SJCRH30 (cell line): ENCODE results near the gene VCX3B. TPM values are rescaled to one million over a fixed set of nuclear protein-coding genes. Genes with fewer than 3 reads are reported as not detected.
"Not testable (repeated sequence)": the region's sequence is repeated elsewhere in the genome, so short reads cannot be mapped to it uniquely, and the experiment has no call there.

Source experiments
- DNase-seq, 2 experiments: peaks; one replicate each; pipeline ENCODE4 v3.0.0-alpha.2; 2015 to 2020
- H3K27ac ChIP-seq: fragments of 250-450 bp; sonication (Bioruptor Pico); 2 replicates; pipeline ENCODE4 v1.5.1; 2020; ENCODE audit warnings: mild to moderate bottlenecking, moderate library complexity
- H3K27me3 ChIP-seq: fragments of 250-450 bp; sonication (Bioruptor Pico); 2 replicates; pipeline ENCODE4 v1.5.1; 2020; ENCODE audit warnings: mild to moderate bottlenecking, moderate library complexity
- H3K36me3 ChIP-seq: fragments of 250-450 bp; sonication (Bioruptor Pico); 2 replicates; pipeline ENCODE4 v1.5.1; 2020; ENCODE audit warnings: mild to moderate bottlenecking, moderate library complexity
- H3K4me1 ChIP-seq: fragments of 250-450 bp; sonication (Bioruptor Pico); 2 replicates; pipeline ENCODE4 v1.5.1; 2020; ENCODE audit warnings: mild to moderate bottlenecking, moderate library complexity
- H3K4me3 ChIP-seq: fragments of 250-450 bp; sonication (Bioruptor Pico); 2 replicates; pipeline ENCODE4 v1.5.1; 2020; ENCODE audit warnings: mild to moderate bottlenecking, moderate library complexity
- H3K9me3 ChIP-seq: fragments of 250-450 bp; sonication (Bioruptor Pico); replicated peaks from 2 replicates; pipeline ENCODE4 v1.5.1; 2020; ENCODE audit warnings: mild to moderate bottlenecking, moderate library complexity
- total RNA-seq: library from RNA; depleted of rRNA; stranded (reverse); fragments of >200 nt; shearing (Covaris generic); gene quantifications from 2 replicates; pipeline ENCODE4 v1.2.3, GENCODE V29; 2014

VCX3B gene
- total RNA-seq, 1 experiment from 2014 or later = not detected

GRCh38 chrX:8502101-8502500 lies 37.5 kb downstream of the VCX3B start:
- not testable (repeated sequence) for H3K4me1 ChIP-seq, H3K36me3 ChIP-seq, H3K27ac ChIP-seq, DNase-seq, H3K27me3 ChIP-seq, H3K4me3 ChIP-seq, H3K9me3 ChIP-seq

GRCh38 chrX:8504451-8504850 lies 39.8 kb downstream of the VCX3B start:
- Histone ChIP-seq H3K27me3 (no peaks in the 10 kb centered on the region), H3K27ac (no peak overlapping the region), H3K4me3 (no peak overlapping the region), H3K9me3 (no peaks in the 10 kb centered on the region), H3K36me3 (no peaks in the 10 kb centered on the region), H3K4me1 (no peaks in the 10 kb centered on the region)
- no peak for DNase-seq
